ENCODE data around the gene F2.

DNA sequence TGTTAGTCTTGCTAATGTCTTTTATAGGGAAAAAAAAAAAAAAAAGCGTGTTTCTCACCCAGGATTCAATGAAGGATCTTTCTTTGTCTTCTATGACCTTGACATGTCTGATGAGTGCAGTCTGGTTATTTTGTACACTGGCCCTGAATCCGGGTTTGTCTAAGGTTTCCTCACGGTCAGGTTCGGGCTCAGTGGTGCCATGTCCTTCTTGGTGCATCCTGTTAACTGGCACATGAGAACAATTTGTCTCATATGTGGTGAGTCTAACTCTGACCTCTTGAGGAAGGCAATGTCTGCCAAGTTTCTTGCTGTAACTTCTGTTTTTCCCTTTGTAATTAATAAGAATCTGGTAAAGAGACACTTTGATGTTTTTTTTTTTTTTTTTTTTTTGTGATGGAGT is 12.5 kb downstream of the F2 start:
- TF ChIP-seq POLR2AphosphoS5 (IDR thresholded peaks at IDR 0.05), result no peak
- TF ChIP-seq, protein P1, sequence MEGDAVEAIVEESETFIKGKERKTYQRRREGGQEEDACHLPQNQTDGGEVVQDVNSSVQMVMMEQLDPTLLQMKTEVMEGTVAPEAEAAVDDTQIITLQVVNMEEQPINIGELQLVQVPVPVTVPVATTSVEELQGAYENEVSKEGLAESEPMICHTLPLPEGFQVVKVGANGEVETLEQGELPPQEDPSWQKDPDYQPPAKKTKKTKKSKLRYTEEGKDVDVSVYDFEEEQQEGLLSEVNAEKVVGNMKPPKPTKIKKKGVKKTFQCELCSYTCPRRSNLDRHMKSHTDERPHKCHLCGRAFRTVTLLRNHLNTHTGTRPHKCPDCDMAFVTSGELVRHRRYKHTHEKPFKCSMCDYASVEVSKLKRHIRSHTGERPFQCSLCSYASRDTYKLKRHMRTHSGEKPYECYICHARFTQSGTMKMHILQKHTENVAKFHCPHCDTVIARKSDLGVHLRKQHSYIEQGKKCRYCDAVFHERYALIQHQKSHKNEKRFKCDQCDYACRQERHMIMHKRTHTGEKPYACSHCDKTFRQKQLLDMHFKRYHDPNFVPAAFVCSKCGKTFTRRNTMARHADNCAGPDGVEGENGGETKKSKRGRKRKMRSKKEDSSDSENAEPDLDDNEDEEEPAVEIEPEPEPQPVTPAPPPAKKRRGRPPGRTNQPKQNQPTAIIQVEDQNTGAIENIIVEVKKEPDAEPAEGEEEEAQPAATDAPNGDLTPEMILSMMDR (IDR thresholded peaks at IDR 0.05 in 8 of 11, conservative IDR thresholded peaks at IDR 0.05 in 3 of 11), result no peak
